Stimulated activated CD8-positive, alpha-beta memory T cell treated with anti-CD3 and anti-CD28 coated beads, Interleukin-12 subunit alpha, Interleukin-12 subunit beta, amount 100 ng/mL, for 24 hours (primary cell): ENCODE data around the gene NECTIN2.

Source experiments
- DNase-seq: peaks from one replicate; pipeline ENCODE4 v3.0.0-alpha.2; 2020; ENCODE audit errors: extremely low read depth

The NECTIN2 gene

GRCh38 chr19:44845612-44846454, at the start of gene NECTIN2:
NECTIN2 (plus strand) TSS chr19:44846297; CDS start chr19:44846526, 229 bp downstream.
- DNase-seq: peak; percentile 65

GRCh38 chr19:44796701-44797115, 49.4 kb upstream of the NECTIN2 start:
- DNase-seq: no peak

DNA sequence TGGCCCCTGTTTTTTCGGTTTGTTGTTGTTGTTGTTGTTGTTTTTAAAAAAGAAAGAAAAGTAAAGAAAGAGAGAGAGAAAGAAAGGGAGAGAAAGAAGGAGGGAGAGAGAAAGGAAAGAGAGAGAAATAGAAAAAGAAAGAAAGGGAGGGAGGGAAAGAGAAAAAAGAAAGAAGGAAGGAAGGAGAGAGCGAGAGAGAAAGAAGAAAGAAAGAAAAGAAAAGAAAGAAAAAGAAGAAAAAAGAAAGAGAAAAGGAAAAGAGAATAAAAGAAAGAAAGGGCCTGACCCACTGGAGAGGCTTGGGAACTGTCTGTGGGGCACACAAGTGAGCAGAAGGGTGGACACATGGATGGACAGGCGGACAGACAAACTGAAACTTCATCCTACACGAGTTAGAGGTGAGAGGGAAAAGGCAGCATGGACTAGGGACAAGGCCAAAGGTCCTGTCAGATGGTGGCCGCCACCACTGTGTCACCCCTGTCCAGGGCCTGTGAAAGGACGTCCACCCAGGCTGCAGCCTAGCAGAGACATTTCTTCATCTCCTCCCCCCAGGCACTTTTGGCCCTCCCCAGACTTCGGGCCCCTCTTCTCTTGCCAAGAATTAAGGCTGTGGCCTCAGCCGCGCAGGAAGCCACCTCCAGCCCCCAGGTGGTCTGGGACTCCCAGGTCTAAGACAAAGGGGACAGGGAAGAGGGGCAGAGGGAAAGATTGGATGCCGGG, 46.3 kb upstream of the NECTIN2 start:
- no peak for DNase-seq

- DNase-seq: peak; percentile 55
Observed at GRCh38 chr19:44800461-44800860, 45.6 kb upstream of the NECTIN2 start.

- no peak for DNase-seq
Observed at GRCh38 chr19:44803442-44804428, 42.4 kb upstream of the NECTIN2 start.

- no peak for DNase-seq
Observed at GRCh38 chr19:44806291-44806690, 39.8 kb upstream of the NECTIN2 start.

GRCh38 chr19:44807162-44807561, 38.9 kb upstream of the NECTIN2 start:
- DNase-seq: no peak

GRCh38 chr19:44807652-44808462, 38.2 kb upstream of the NECTIN2 start:
- no peak for DNase-seq

DNA sequence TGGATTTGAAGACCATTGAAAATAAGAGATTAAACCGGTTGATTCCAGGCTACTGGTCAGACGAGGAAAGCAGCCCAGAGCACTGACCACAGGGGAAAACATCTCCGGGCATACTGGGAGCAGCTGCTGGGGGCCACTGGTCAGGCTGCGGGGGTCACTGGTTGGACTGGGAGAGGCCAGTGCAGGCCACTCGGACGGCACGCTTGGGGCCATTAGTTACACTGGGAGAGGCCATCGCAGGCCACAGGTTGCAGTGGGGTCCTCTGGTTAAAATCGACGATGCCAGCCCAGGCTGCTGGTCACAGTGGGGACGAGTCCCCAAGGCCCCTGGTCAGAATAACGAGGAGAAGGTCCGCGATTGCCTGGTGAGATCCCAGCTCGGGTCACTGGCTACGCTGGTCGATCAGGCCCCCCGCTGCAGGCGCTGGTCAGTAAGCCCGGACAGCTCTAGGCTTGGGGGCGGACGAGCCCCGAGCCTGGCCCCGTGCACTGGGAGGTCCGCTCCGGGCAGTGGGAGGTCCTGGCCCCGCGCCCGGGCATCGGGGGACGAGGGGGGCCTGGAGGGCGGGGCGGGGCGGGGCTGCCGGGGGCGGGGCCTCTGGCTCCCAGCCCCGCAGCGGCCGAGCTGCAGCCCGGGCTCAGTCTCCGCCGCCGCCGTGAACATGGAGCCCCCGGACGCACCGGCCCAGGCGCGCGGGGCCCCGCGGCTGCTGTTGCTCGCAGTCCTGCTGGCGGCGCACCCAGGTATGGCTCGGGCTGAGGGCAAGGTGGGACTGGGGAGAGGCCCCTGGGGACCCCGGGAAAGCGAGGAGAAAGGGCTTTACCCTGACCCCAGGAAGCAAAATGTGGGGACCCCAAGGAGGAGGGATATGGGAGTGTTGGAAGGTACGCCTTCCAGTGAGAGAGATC, 37.4 kb upstream of the NECTIN2 start, which contains the start of gene BCAM:
BCAM (plus strand) TSS at position 641 of the 909 bp plus-strand sequence; CDS start at position 663, 22 bp downstream.
- DNase-seq: no peak

GRCh38 chr19:44809577-44810233, 36.4 kb upstream of the NECTIN2 start:
- no peak for DNase-seq

DNA sequence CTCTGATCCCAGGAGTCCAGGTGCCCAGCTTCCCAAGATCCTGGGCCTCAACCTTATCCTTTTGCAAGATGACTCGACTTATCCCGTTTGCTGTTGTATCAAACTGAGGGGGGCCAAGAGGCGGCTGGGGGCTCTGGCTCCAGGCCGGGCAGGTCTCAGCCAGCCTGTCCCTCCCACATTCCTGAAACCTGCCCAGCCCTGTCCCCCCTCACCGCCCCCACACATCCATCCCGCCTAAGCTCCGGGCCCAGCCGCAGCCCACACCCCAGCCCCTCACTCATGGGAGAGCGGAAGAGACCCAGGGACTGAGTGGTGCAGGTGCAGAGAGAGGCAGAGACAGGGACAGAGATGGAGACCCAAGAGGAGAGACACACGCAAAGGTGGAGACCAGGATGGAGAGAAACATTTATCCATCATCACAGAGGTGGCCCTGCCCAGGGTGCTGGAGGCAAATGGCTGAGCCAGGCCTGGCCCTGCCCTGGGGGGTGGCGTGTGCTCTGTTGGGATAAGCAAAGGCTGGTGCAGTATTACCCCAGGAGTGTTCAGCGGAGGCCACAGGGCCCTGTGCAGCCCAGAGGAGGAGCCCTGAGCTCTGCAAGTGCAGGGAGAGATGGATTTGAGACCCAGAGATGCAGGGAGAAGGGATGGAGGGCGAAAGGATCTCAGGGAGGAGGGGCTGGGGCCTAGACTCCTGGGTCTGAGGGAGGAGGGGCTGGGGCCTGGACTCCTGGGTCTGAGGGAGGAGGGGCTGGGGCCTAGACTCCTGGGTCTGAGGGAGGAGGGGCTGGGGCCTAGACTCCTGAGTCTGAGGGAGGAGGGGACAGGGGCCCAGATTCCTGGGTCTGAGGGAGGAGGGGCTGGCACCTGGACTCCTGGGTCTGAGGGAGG, 35.6 kb upstream of the NECTIN2 start:
- DNase-seq: no peak

- no peak for DNase-seq
Observed at GRCh38 chr19:44811122-44811419, 35.0 kb upstream of the NECTIN2 start.

GRCh38 chr19:44812142-44812718, 33.9 kb upstream of the NECTIN2 start:
- DNase-seq: no peak

- no peak for DNase-seq
Observed at GRCh38 chr19:44813070-44813840, 32.8 kb upstream of the NECTIN2 start.

DNA sequence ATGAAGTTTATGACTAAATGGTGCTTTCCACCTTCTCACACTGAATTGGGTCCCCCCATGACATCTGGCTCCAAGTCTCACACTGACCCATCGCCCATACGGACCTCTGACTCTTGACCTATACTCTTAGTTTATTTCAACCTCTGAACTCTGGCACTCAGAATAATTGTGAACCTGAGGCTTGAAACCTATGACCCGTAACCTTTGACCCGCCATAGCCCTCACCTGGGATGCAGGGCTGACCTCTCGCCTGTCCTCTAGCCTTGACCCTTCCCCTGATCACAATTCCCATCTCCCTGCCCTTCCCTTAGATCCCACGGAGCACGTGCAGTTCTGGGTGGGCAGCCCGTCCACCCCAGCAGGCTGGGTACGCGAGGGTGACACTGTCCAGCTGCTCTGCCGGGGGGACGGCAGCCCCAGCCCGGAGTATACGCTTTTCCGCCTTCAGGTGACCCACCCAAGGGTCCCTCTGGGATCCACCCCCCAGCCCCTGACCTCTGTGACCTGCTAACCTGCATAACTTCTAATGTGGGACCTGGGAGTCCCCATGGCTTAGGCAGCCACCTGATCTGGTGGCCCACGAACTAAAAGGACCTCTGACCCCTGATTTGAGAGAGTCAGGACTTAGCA, 32.1 kb upstream of the NECTIN2 start:
- no peak for DNase-seq

DNA sequence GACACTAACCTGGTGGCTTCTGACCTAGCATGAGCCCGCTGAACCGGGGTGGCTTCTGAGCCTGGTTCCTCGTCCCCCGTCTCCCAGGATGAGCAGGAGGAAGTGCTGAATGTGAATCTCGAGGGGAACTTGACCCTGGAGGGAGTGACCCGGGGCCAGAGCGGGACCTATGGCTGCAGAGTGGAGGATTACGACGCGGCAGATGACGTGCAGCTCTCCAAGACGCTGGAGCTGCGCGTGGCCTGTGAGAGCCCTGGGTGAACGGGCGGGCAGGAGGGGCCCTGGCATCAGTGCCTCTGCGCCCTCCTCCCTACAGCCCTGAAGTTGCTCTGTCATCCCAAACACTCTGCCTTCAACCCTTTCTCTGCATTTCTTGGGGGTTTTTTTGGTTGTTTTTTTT, 31.6 kb upstream of the NECTIN2 start:
- no peak for DNase-seq

DNA sequence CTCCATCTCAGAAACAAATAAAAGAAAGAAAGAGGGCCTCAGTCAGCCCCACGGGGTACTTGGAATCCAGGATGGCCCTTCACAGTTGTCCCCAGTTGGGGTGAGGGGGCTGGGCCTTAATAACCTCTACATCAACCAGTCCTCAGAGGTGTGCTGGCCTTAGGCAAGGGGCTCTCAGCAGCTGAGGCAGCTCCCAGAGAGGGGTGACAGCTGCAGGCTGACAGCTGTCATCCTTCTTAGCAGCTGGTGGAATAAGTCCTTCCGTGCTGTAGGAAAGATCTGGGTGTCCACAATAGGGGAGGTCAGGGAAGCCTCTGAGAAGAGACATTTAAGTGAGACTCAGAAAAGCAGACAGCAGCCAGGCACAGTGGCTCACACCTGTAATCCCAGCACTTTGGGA, 29.8 kb upstream of the NECTIN2 start:
- DNase-seq: no peak
